ENCODE data around the gene RCSD1.

The RCSD1 gene

DNA sequence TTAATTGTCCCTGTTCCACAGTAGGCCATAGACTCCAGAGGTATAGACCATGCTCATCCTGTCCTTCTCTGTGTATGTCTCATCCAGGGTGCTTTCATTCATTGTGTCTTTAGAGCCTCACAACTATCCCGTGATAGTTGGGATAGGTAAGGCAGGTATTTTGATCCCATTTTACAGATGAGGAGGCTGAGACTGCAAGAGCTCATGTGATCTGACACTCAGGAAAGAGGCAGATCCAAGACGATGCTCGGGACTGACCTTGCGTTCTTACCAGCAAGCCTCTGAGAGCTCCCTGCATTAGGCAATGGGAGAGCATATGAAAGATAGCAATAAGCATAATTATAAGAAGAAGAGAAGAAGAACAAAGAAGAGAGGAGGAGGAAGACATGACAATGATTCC is 42.8 kb downstream of the RCSD1 start:
- no peaks in the 10 kb centered on the region for H3K36me3 ChIP-seq (ENCODE audit: control insufficient read depth in 1 of 2, insufficient read depth in 2 of 2, low read depth in 1 of 2, low read length in 2 of 2)
- no peak for DNase-seq
- WGBS = 97% methylated on average over 4 of the region's 4 CpGs
- H2BK5ac ChIP-seq (ENCODE audit: low read depth, low read length, poor library complexity, severe bottlenecking) = no peak overlapping the region
- H2BK15ac ChIP-seq (ENCODE audit: low read depth, poor library complexity, severe bottlenecking) = no peak overlapping the region
- no peak overlapping the region for H3K23ac ChIP-seq (ENCODE audit: low read length in 2 of 2)
- no peak overlapping the region for H3K14ac ChIP-seq (ENCODE audit: low read length in 2 of 2)
- H3K18ac ChIP-seq (ENCODE audit: low read depth in 1 of 2, low read length in 2 of 2) = no peak overlapping the region
- no peak overlapping the region for H3K4ac ChIP-seq (ENCODE audit: low read depth in 1 of 2, low read length in 2 of 2)
- no peaks in the 10 kb centered on the region for H3K9me3 ChIP-seq (ENCODE audit: control insufficient read depth, low read length)
- H2BK120ac ChIP-seq (ENCODE audit: low read depth, low read length) = no peak overlapping the region
- H3K27ac ChIP-seq (ENCODE audit: low read length, poor library complexity, severe bottlenecking) = no peak overlapping the region
- H3K4me1 ChIP-seq (ENCODE audit: control insufficient read depth, insufficient read depth, low read depth, low read length) = peaks cover 1% of the 10 kb centered on the region
- H4K8ac ChIP-seq (ENCODE audit: low read length) = no peak overlapping the region
- no peak overlapping the region for H3K4me2 ChIP-seq (ENCODE audit: low read length, poor library complexity, severe bottlenecking)
- H3K9ac ChIP-seq (ENCODE audit: low read length) = no peak overlapping the region
- no peaks in the 10 kb centered on the region for H3K79me1 ChIP-seq (replicated peaks; ENCODE audit: low read length, poor library complexity, severe bottlenecking)
- H3K27me3 ChIP-seq (ENCODE audit: control insufficient read depth in 1 of 2, insufficient read depth in 1 of 2, low read length in 2 of 2) = peaks cover 0 to 5% of the 10 kb centered on the region in 2 experiments
- no peak overlapping the region for H2BK12ac ChIP-seq (ENCODE audit: low read length in 2 of 2)
- H4K91ac ChIP-seq (ENCODE audit: low read length) = no peak overlapping the region
- no peak overlapping the region for H2AK5ac ChIP-seq (ENCODE audit: low read length, severe bottlenecking)
- no peak overlapping the region for H2AFZ ChIP-seq (ENCODE audit: low read depth, low read length)
- H3K4me3 ChIP-seq (ENCODE audit: insufficient read depth in 1 of 2, low read depth in 1 of 2, low read length in 2 of 2) = no peak overlapping the region

- H3K27ac ChIP-seq (ENCODE audit: low read length, poor library complexity, severe bottlenecking) = no peak overlapping the region
- no peak overlapping the region for H4K91ac ChIP-seq (ENCODE audit: low read length)
- no peak overlapping the region for H3K14ac ChIP-seq (ENCODE audit: low read length in 2 of 2)
- no peak overlapping the region for H3K4ac ChIP-seq (ENCODE audit: low read depth in 1 of 2, low read length in 2 of 2)
- no peak overlapping the region for H2AFZ ChIP-seq (ENCODE audit: low read depth, low read length)
- H3K4me1 ChIP-seq (ENCODE audit: control insufficient read depth, insufficient read depth, low read depth, low read length) = peaks cover 1% of the 10 kb centered on the region
- H3K9me3 ChIP-seq (ENCODE audit: control insufficient read depth, low read length) = no peaks in the 10 kb centered on the region
- no peak overlapping the region for H3K18ac ChIP-seq (ENCODE audit: low read depth in 1 of 2, low read length in 2 of 2)
- no peak for DNase-seq
- no peak overlapping the region for H2BK5ac ChIP-seq (ENCODE audit: low read depth, low read length, poor library complexity, severe bottlenecking)
- H3K27me3 ChIP-seq (ENCODE audit: control insufficient read depth in 1 of 2, insufficient read depth in 1 of 2, low read length in 2 of 2) = peaks cover 0 to 5% of the 10 kb centered on the region in 2 experiments
- H3K79me1 ChIP-seq (replicated peaks; ENCODE audit: low read length, poor library complexity, severe bottlenecking) = no peaks in the 10 kb centered on the region
- H4K8ac ChIP-seq (ENCODE audit: low read length) = no peak overlapping the region
- no peak overlapping the region for H3K9ac ChIP-seq (ENCODE audit: low read length)
- no peak overlapping the region for H3K4me3 ChIP-seq (ENCODE audit: insufficient read depth in 1 of 2, low read depth in 1 of 2, low read length in 2 of 2)
- H3K23ac ChIP-seq (ENCODE audit: low read length in 2 of 2) = no peak overlapping the region
- no peak overlapping the region for H2BK12ac ChIP-seq (ENCODE audit: low read length in 2 of 2)
- no peak overlapping the region for H2BK120ac ChIP-seq (ENCODE audit: low read depth, low read length)
- no peak overlapping the region for H2AK5ac ChIP-seq (ENCODE audit: low read length, severe bottlenecking)
- no peak overlapping the region for H2BK15ac ChIP-seq (ENCODE audit: low read depth, poor library complexity, severe bottlenecking)
- H3K4me2 ChIP-seq (ENCODE audit: low read length, poor library complexity, severe bottlenecking) = no peak overlapping the region
- 95% methylated on average over 4 of the region's 4 CpGs for WGBS
- no peaks in the 10 kb centered on the region for H3K36me3 ChIP-seq (ENCODE audit: control insufficient read depth in 1 of 2, insufficient read depth in 2 of 2, low read depth in 1 of 2, low read length in 2 of 2)
These were observed 43.2 kb downstream of the RCSD1 start for GRCh38 chr1:167673265-167673664.

DNA sequence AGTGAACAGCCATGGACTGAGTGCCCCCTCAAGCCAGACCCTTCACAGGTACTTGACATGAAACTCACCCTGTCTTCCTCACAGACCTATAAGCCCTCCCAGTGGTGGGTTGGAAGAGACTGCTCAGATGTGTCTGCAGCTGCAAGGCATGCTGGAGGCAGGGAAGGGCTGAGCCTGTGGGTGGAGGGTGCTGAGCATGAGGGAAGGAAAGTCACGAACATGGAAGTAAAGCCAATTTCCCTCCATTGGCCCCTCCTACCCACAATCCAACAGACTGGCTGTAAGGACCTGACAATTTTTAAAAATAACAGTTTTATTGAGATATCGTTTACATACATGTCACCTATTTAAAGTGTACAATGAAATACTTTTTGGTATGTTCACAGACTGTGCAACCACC is 44.1 kb downstream of the RCSD1 start:
- Histone ChIP-seq H3K23ac (ENCODE audit: low read length in 2 of 2) (no peak overlapping the region), H4K91ac (ENCODE audit: low read length) (no peak overlapping the region), H3K18ac (ENCODE audit: low read depth in 1 of 2, low read length in 2 of 2) (no peak overlapping the region), H2BK120ac (ENCODE audit: low read depth, low read length) (no peak overlapping the region), H4K8ac (ENCODE audit: low read length) (no peak overlapping the region), H3K9ac (ENCODE audit: low read length) (no peak overlapping the region), H2AK5ac (ENCODE audit: low read length, severe bottlenecking) (no peak overlapping the region), H3K79me1 (replicated peaks; ENCODE audit: low read length, poor library complexity, severe bottlenecking) (no peaks in the 10 kb centered on the region), H3K4me1 (ENCODE audit: control insufficient read depth, insufficient read depth, low read depth, low read length) (peaks cover 1% of the 10 kb centered on the region), H3K27me3 (ENCODE audit: control insufficient read depth in 1 of 2, insufficient read depth in 1 of 2, low read length in 2 of 2) (peaks cover 0 to 5% of the 10 kb centered on the region in 2 experiments), H3K36me3 (ENCODE audit: control insufficient read depth in 1 of 2, insufficient read depth in 2 of 2, low read depth in 1 of 2, low read length in 2 of 2) (no peaks in the 10 kb centered on the region), H2AFZ (ENCODE audit: low read depth, low read length) (no peak overlapping the region), H3K4me2 (ENCODE audit: low read length, poor library complexity, severe bottlenecking) (no peak overlapping the region), H3K27ac (ENCODE audit: low read length, poor library complexity, severe bottlenecking) (no peak overlapping the region), H2BK5ac (ENCODE audit: low read depth, low read length, poor library complexity, severe bottlenecking) (no peak overlapping the region), H3K14ac (ENCODE audit: low read length in 2 of 2) (no peak overlapping the region), H2BK15ac (ENCODE audit: low read depth, poor library complexity, severe bottlenecking) (no peak overlapping the region), H2BK12ac (ENCODE audit: low read length in 2 of 2) (no peak overlapping the region), H3K4me3 (ENCODE audit: insufficient read depth in 1 of 2, low read depth in 1 of 2, low read length in 2 of 2) (no peak overlapping the region), H3K9me3 (ENCODE audit: control insufficient read depth, low read length) (no peaks in the 10 kb centered on the region), H3K4ac (ENCODE audit: low read depth in 1 of 2, low read length in 2 of 2) (no peak overlapping the region)
- 100% methylated on average over 1 of the region's 2 CpGs for WGBS
- no peak for DNase-seq

DNA sequence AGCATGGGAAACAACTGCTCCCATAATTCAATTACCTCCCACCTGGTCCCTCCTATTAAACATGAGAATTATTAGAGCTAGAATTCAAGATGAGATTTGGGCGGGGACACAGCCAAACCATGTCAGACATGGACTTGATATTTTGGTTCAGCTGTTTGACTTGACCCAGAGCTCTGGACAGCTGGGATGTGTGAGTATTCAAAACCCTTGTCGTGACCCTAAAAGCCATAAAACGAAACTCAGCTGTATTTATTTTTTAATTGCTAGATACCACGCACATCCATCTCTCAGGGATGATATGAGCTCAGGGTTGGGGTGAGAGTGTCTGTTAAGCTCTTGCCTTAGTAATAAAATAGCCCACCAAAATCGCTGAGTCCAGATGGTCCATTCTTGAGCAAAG is 45.4 kb downstream of the RCSD1 start:
- H3K27me3 ChIP-seq (ENCODE audit: control insufficient read depth in 1 of 2, insufficient read depth in 1 of 2, low read length in 2 of 2) = peaks cover 0 to 5% of the 10 kb centered on the region in 2 experiments
- 98% methylated on average over 3 of the region's 5 CpGs for WGBS
- no peaks in the 10 kb centered on the region for H3K36me3 ChIP-seq (ENCODE audit: control insufficient read depth in 1 of 2, insufficient read depth in 2 of 2, low read depth in 1 of 2, low read length in 2 of 2)
- no peak overlapping the region for H2BK12ac ChIP-seq (ENCODE audit: low read length in 2 of 2)
- no peak overlapping the region for H4K8ac ChIP-seq (ENCODE audit: low read length)
- no peak overlapping the region for H3K14ac ChIP-seq (ENCODE audit: low read length in 2 of 2)
- no peak overlapping the region for H3K4me3 ChIP-seq (ENCODE audit: insufficient read depth in 1 of 2, low read depth in 1 of 2, low read length in 2 of 2)
- no peak overlapping the region for H2BK15ac ChIP-seq (ENCODE audit: low read depth, poor library complexity, severe bottlenecking)
- no peaks in the 10 kb centered on the region for H3K9me3 ChIP-seq (ENCODE audit: control insufficient read depth, low read length)
- no peak overlapping the region for H3K4me2 ChIP-seq (ENCODE audit: low read length, poor library complexity, severe bottlenecking)
- H2BK5ac ChIP-seq (ENCODE audit: low read depth, low read length, poor library complexity, severe bottlenecking) = no peak overlapping the region
- no peak overlapping the region for H3K9ac ChIP-seq (ENCODE audit: low read length)
- no peaks in the 10 kb centered on the region for H3K4me1 ChIP-seq (ENCODE audit: control insufficient read depth, insufficient read depth, low read depth, low read length)
- H3K4ac ChIP-seq (ENCODE audit: low read depth in 1 of 2, low read length in 2 of 2) = no peak overlapping the region
- no peaks in the 10 kb centered on the region for H3K79me1 ChIP-seq (replicated peaks; ENCODE audit: low read length, poor library complexity, severe bottlenecking)
- no peak overlapping the region for H2AK5ac ChIP-seq (ENCODE audit: low read length, severe bottlenecking)
- H2AFZ ChIP-seq (ENCODE audit: low read depth, low read length) = no peak overlapping the region
- DNase-seq = no peak
- H2BK120ac ChIP-seq (ENCODE audit: low read depth, low read length) = no peak overlapping the region
- H3K18ac ChIP-seq (ENCODE audit: low read depth in 1 of 2, low read length in 2 of 2) = no peak overlapping the region
- no peak overlapping the region for H3K27ac ChIP-seq (ENCODE audit: low read length, poor library complexity, severe bottlenecking)
- no peak overlapping the region for H3K23ac ChIP-seq (ENCODE audit: low read length in 2 of 2)
- no peak overlapping the region for H4K91ac ChIP-seq (ENCODE audit: low read length)

Data from mesenchymal stem cell (in vitro differentiated cells and primary cell).